ENCODE results near the gene LACC1. TPM values are rescaled to one million over a fixed set of nuclear protein-coding genes. Genes with fewer than 3 reads are reported as not detected.

LACC1 gene
- total and polyA plus RNA-seq, 2 donors (not counting 3 experiments of a cell fraction or from before 2014, with no cell fraction given) = 1.2 to 4.0 TPM

GRCh38 chr13:43936647-43937046 lies 56.9 kb downstream of the LACC1 start:
- BruUV-seq (replicated peaks) = no TSS peak
- Histone ChIP-seq H3K79me2 (ENCODE audit: control insufficient read depth, insufficient read depth, low read length) (no peaks in the 10 kb centered on the region), H3K9me1 (replicated peaks; ENCODE audit: control insufficient read depth, extremely low read depth, insufficient read depth, low read length) (no peaks in the 10 kb centered on the region), H3K9ac (replicated peaks; ENCODE audit: extremely low read depth, insufficient read depth, low read length) (no peak overlapping the region), H3K4me1 (ENCODE audit: control insufficient read depth, extremely low read depth, insufficient read depth, low read length) (no peaks in the 10 kb centered on the region), H2AFZ (ENCODE audit: low read depth, low read length) (no peak overlapping the region), H3K27me3 (ENCODE audit: control insufficient read depth in 2 of 2, insufficient read depth in 2 of 2, low read length in 2 of 2) (peaks cover 20 to 21% of the 10 kb centered on the region in 2 experiments), H3K9me3 (replicated peaks; ENCODE audit: control insufficient read depth, insufficient read depth, low read length) (no peaks in the 10 kb centered on the region), H3K36me3 (ENCODE audit: control insufficient read depth in 2 of 2, extremely low read depth in 1 of 2, insufficient read depth in 2 of 2, low read length in 2 of 2) (no peaks in the 10 kb centered on the region), H4K20me1 (replicated peaks; ENCODE audit: control insufficient read depth, extremely low read depth, insufficient read depth, low read length) (no peaks in the 10 kb centered on the region), H3K27ac (ENCODE audit: insufficient read depth, low read depth, low read length) (no peak overlapping the region), H3K4me2 (ENCODE audit: insufficient read depth, low read length) (no peak overlapping the region), H3K4me3 (replicated peaks in 1 of 3; ENCODE audit: insufficient read depth in 1 of 3, low read depth in 1 of 3, low read length in 3 of 3) (no peak overlapping the region)
- dilution Hi-C loops (cut with MboI; ENCODE audit: extremely low pct_ligation_motif_present, low sequenced_read_pairs) = no loop called here
- TF ChIP-seq FOS (IDR thresholded peaks at IDR 0.05; ENCODE audit: borderline replicate concordance, insufficient read depth, low read length) (no peak), MYC (IDR thresholded peaks at IDR 0.05; ENCODE audit: low read depth, low read length) (no peak), JUN (IDR thresholded peaks at IDR 0.05; ENCODE audit: borderline replicate concordance, insufficient read depth, insufficient read length, low read depth) (no peak), GATA2 (IDR thresholded peaks at IDR 0.05; ENCODE audit: insufficient read depth, insufficient read length, low read depth, low read length) (no peak), POLR2AphosphoS5 (IDR thresholded peaks at IDR 0.05; ENCODE audit: insufficient read depth, low read depth, low read length) (no peak), EZH2 (IDR thresholded peaks at IDR 0.05; ENCODE audit: borderline replicate concordance, low read depth, low read length, severe bottlenecking) (no peak)
- DNase-seq (ENCODE audit: low read depth, low spot score) (no peak), FAIRE-seq (no peak)
- ChIA-PET CTCF (interaction anchor here (1.1 kb wide), 1 partner anchor 11 kb away, joined by 3 read pairs; no protein-coding TSS in a partner anchor), POLR2A (no interaction called here)
- intact Hi-C loops (cut with micrococcal nuclease) = loop anchor here (5.0 kb wide), 1 partner anchor 814 kb away; no protein-coding TSS in a partner anchor

GRCh38 chr13:43937839-43938238 lies 58.1 kb downstream of the LACC1 start:
- H2AFZ ChIP-seq (ENCODE audit: low read depth, low read length) = no peak overlapping the region
- no peak overlapping the region for H3K4me3 ChIP-seq (replicated peaks in 1 of 3; ENCODE audit: insufficient read depth in 1 of 3, low read depth in 1 of 3, low read length in 3 of 3)
- BruUV-seq (replicated peaks) = no TSS peak
- H3K79me2 ChIP-seq (ENCODE audit: control insufficient read depth, insufficient read depth, low read length) = no peaks in the 10 kb centered on the region
- CTCF ChIA-PET = no interaction called here
- no peaks in the 10 kb centered on the region for H3K9me1 ChIP-seq (replicated peaks; ENCODE audit: control insufficient read depth, extremely low read depth, insufficient read depth, low read length)
- no peak for DNase-seq (ENCODE audit: low read depth, low spot score)
- H3K36me3 ChIP-seq (ENCODE audit: control insufficient read depth in 2 of 2, extremely low read depth in 1 of 2, insufficient read depth in 2 of 2, low read length in 2 of 2) = no peaks in the 10 kb centered on the region
- no peaks in the 10 kb centered on the region for H3K4me1 ChIP-seq (ENCODE audit: control insufficient read depth, extremely low read depth, insufficient read depth, low read length)
- H3K9me3 ChIP-seq (replicated peaks; ENCODE audit: control insufficient read depth, insufficient read depth, low read length) = no peaks in the 10 kb centered on the region
- POLR2A ChIA-PET = no interaction called here
- peaks cover 20 to 27% of the 10 kb centered on the region in 2 experiments for H3K27me3 ChIP-seq (ENCODE audit: control insufficient read depth in 2 of 2, insufficient read depth in 2 of 2, low read length in 2 of 2)
- dilution Hi-C loops (cut with MboI; ENCODE audit: extremely low pct_ligation_motif_present, low sequenced_read_pairs) = no loop called here
- FAIRE-seq = no peak
- H3K27ac ChIP-seq (ENCODE audit: insufficient read depth, low read depth, low read length) = no peak overlapping the region
- no peak overlapping the region for H3K4me2 ChIP-seq (ENCODE audit: insufficient read depth, low read length)
- no peaks in the 10 kb centered on the region for H4K20me1 ChIP-seq (replicated peaks; ENCODE audit: control insufficient read depth, extremely low read depth, insufficient read depth, low read length)
- intact Hi-C loops (cut with micrococcal nuclease) = loop anchor here (5.0 kb wide), 1 partner anchor 816 kb away; no protein-coding TSS in a partner anchor
- no peak overlapping the region for H3K9ac ChIP-seq (replicated peaks; ENCODE audit: extremely low read depth, insufficient read depth, low read length)
- TF ChIP-seq POLR2A (IDR thresholded peaks at IDR 0.05; ENCODE audit: low read depth, low read length) (no peak), POLR2AphosphoS5 (IDR thresholded peaks at IDR 0.05; ENCODE audit: insufficient read depth, low read depth, low read length) (no peak), JUN (IDR thresholded peaks at IDR 0.05; ENCODE audit: borderline replicate concordance, insufficient read depth, insufficient read length, low read depth) (no peak), FOS (IDR thresholded peaks at IDR 0.05; ENCODE audit: borderline replicate concordance, insufficient read depth, low read length) (no peak), MYC (IDR thresholded peaks at IDR 0.05; ENCODE audit: low read depth, low read length) (no peak), GATA2 (IDR thresholded peaks at IDR 0.05; ENCODE audit: insufficient read depth, insufficient read length, low read depth, low read length) (no peak), EZH2 (IDR thresholded peaks at IDR 0.05; ENCODE audit: borderline replicate concordance, low read depth, low read length, severe bottlenecking) (no peak)
- TF ChIP-seq, protein P1, sequence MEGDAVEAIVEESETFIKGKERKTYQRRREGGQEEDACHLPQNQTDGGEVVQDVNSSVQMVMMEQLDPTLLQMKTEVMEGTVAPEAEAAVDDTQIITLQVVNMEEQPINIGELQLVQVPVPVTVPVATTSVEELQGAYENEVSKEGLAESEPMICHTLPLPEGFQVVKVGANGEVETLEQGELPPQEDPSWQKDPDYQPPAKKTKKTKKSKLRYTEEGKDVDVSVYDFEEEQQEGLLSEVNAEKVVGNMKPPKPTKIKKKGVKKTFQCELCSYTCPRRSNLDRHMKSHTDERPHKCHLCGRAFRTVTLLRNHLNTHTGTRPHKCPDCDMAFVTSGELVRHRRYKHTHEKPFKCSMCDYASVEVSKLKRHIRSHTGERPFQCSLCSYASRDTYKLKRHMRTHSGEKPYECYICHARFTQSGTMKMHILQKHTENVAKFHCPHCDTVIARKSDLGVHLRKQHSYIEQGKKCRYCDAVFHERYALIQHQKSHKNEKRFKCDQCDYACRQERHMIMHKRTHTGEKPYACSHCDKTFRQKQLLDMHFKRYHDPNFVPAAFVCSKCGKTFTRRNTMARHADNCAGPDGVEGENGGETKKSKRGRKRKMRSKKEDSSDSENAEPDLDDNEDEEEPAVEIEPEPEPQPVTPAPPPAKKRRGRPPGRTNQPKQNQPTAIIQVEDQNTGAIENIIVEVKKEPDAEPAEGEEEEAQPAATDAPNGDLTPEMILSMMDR (IDR thresholded peaks at IDR 0.05; ENCODE audit: extremely low read depth in 1 of 2, insufficient read depth in 1 of 2, low read depth in 1 of 2, low read length in 2 of 2) = no peak
- TF ChIP-seq, protein P2, sequence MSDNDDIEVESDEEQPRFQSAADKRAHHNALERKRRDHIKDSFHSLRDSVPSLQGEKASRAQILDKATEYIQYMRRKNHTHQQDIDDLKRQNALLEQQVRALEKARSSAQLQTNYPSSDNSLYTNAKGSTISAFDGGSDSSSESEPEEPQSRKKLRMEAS (IDR thresholded peaks at IDR 0.05; ENCODE audit: insufficient read depth, insufficient read length) = no peak
